GM12878 (cell line): ENCODE results near the gene ASAP3. TPM values are rescaled to one million over a fixed set of nuclear protein-coding genes. Genes with fewer than 3 reads are reported as not detected.

Source experiments
- ATAC-seq: fragments of 200-7000 bp; cut with Tn5 transposase; 3 replicates; pipeline ENCODE4 v1.9.1; 2020; ENCODE audit warnings: mild to moderate bottlenecking, moderate library complexity
- BruUV-seq: library from RNA; stranded (reverse); fragments of 400-500 nt; replicated peaks from 2 replicates; lab custom pipeline; 2021; lab: Mats Ljungman, UMichigan
- CTCF ChIA-PET: fragments of 300-600 bp; sonication (Branson Sonifier 250); formaldehyde crosslinking; extraction: SDS; loops from one replicate; lab custom pipeline; 2021; ENCODE audit warnings: inconsistent platforms; lab: Yijun Ruan, JAX
- POLR2A ChIA-PET: fragments of 350-600 bp; formaldehyde crosslinking; extraction: SDS; loops from one replicate; lab custom pipeline; 2021; ENCODE audit warnings: inconsistent platforms; lab: Charles Lee
- RAD21 ChIA-PET: fragments of 300-600 bp; sonication (Branson Sonifier 250); formaldehyde crosslinking; loops from one replicate; lab custom pipeline; 2023; ENCODE audit warnings: antibody characterized with exemption; ENCODE audit not compliant: unreplicated experiment; lab: Charles Lee
- SMC1A ChIA-PET: fragments of 300-600 bp; sonication (Branson Sonifier 250); formaldehyde crosslinking; loops from one replicate; lab custom pipeline; 2023; ENCODE audit not compliant: unreplicated experiment, uncharacterized antibody; lab: Charles Lee
- DNase-seq: peaks from one replicate; pipeline ENCODE4 v3.0.0-alpha.2; 2011; ENCODE audit warnings: low read depth, low spot score
- FAIRE-seq: peaks from 3 replicates; lab custom pipeline; 2011; peaks lifted over from hg19 to GRCh38; lab: Jason Lieb, UNC
- H2AFZ ChIP-seq: 2 replicates; pipeline ENCODE4 v1.6.0; 2011; ENCODE audit warnings: low read depth, low read length, control low read depth; ENCODE audit not compliant: control insufficient read depth
- H3K27ac ChIP-seq: 2 replicates; pipeline ENCODE4 v1.5.1; 2011; ENCODE audit warnings: control low read depth; ENCODE audit not compliant: control insufficient read depth, insufficient read depth
- H3K27me3 ChIP-seq, 2 experiments: replicated peaks in 1 of 2; 2 replicates each; pipeline versions ENCODE4 v1.6.0 to v1.6.1; 2011; ENCODE audit warnings: low read length in 1 of 2; ENCODE audit not compliant: control insufficient read depth in 2 of 2, insufficient read depth in 2 of 2
- H3K36me3 ChIP-seq, 2 experiments: 2 replicates each; pipeline ENCODE4 v1.5.1; 2011; ENCODE audit warnings: low read length in 1 of 2; ENCODE audit not compliant: control insufficient read depth in 2 of 2, insufficient read depth in 2 of 2
- H3K4me1 ChIP-seq: 2 replicates; pipeline ENCODE4 v1.6.1; 2011; ENCODE audit warnings: mild to moderate bottlenecking, low read length, moderate library complexity, mixed read lengths; ENCODE audit not compliant: control insufficient read depth, insufficient read depth
- H3K4me2 ChIP-seq: 2 replicates; pipeline ENCODE4 v1.6.0; 2011; ENCODE audit warnings: control low read depth; ENCODE audit not compliant: control insufficient read depth, insufficient read depth
- H3K4me3 ChIP-seq: fragments of 200-600 bp; sonication (generic); 2 replicates; pipeline ENCODE4 v1.5.1; 2016
- H3K79me2 ChIP-seq: 2 replicates; pipeline ENCODE4 v1.6.0; 2011; ENCODE audit warnings: low read length; ENCODE audit not compliant: control insufficient read depth, insufficient read depth
- H3K9ac ChIP-seq: 2 replicates; pipeline ENCODE4 v1.8.0; 2011; ENCODE audit warnings: low read length, control low read depth, mixed read lengths; ENCODE audit not compliant: control insufficient read depth, insufficient read depth
- H3K9me3 ChIP-seq: replicated peaks from 3 replicates; pipeline ENCODE4 v1.5.1; 2011; ENCODE audit warnings: mild to moderate bottlenecking, low read length; ENCODE audit not compliant: control insufficient read depth, insufficient read depth
- H4K20me1 ChIP-seq: 2 replicates; pipeline ENCODE4 v1.6.0; 2011; ENCODE audit not compliant: control insufficient read depth, insufficient read depth
- BCL11A ChIP-seq: IDR thresholded peaks from 2 replicates; pipeline ENCODE4 v1.6.1; 2011; ENCODE audit warnings: low read depth, low read length
- KLF5 ChIP-seq: fragments of 450-650 bp; IDR thresholded peaks from 2 replicates; pipeline ENCODE4 v1.6.1; 2014; ENCODE audit warnings: mild to moderate bottlenecking; ENCODE audit not compliant: partially characterized antibody
- POU2F2 ChIP-seq: IDR thresholded peaks from 3 replicates; pipeline ENCODE4 v1.6.1; 2011; ENCODE audit warnings: low read depth, mild to moderate bottlenecking, low read length, borderline replicate concordance
- STAT1 ChIP-seq: fragments of 450-650 bp; conservative IDR thresholded peaks from 2 replicates; pipeline ENCODE4 v1.6.1; 2014; ENCODE audit warnings: antibody characterized with exemption, mild to moderate bottlenecking
- YBX1 ChIP-seq: fragments of 450-650 bp; IDR thresholded peaks from 2 replicates; pipeline ENCODE4 v1.6.1; 2016; ENCODE audit warnings: antibody characterized with exemption
- ZNF622 ChIP-seq: fragments of 450-650 bp; IDR thresholded peaks from 2 replicates; pipeline ENCODE4 v1.6.1; 2017; ENCODE audit warnings: mild to moderate bottlenecking, inconsistent platforms
- WGBS: methylation state at CpG from one replicate; pipeline ENCODE4 v1.1.6; 2016; ENCODE audit warnings: low lambda C conversion rate; ENCODE audit not compliant: insufficient replicate concordance, insufficient coverage; ENCODE audit errors: missing lambda C conversion rate; 5-methylcytosine and 5-hydroxymethylcytosine counted together
- in situ Hi-C: fragments of 300-500 bp; cut with MboI; formaldehyde crosslinking; loops from 9 replicates; pipeline ENCODE4 v1.14.3; 2018; ENCODE audit warnings: mixed read lengths
- intact Hi-C: fragments of 100-400 bp; cut with micrococcal nuclease; formaldehyde crosslinking; loops from one replicate; pipeline ENCODE4 v1.14.2; 2022; ENCODE audit not compliant: unreplicated experiment
- polyA plus RNA-seq, 11 experiments: library from polyadenylated mRNA; depleted of rRNA in 4 of 11; unstranded in 6 of 11; stranded (reverse) in 5 of 11; fragments of >200 nt; fragmentation: Nextera tagmentation in 4 of 11; fragmentation: Illumina TruSeq in 1 of 11; extraction: Ambion mirVana in 4 of 11; extraction: Trizol in 1 of 11; gene quantifications; 1 replicate in 1 of 11; 2 replicates in 10 of 11; pipeline versions ENCODE4 v1.2.1 to v1.2.3, GENCODE V29; 2011 to 2016; ENCODE audit warnings: inconsistent platforms in 2 of 11, missing spikeins in 2 of 11, low read depth in 1 of 11
- total RNA-seq, 4 experiments: library from RNA; depleted of rRNA in 3 of 4; stranded (reverse); fragments of >200 nt in 3 of 4; fragmentation: Illumina TruSeq in 1 of 4; extraction: Trizol in 1 of 4; gene quantifications; 2 replicates each; pipeline versions ENCODE4 v1.2.1 to v1.2.3, GENCODE V29; 2013 to 2021
- TF ChIP-seq, protein P1 (sequence below): fragments of 450-650 bp; IDR thresholded peaks from 2 replicates; pipeline ENCODE4 v1.6.1; 2017; ENCODE audit warnings: mild to moderate bottlenecking, moderate library complexity

ASAP3 gene
- total and polyA plus RNA-seq, 10 of the 15 experiments (the other 5 are each of a cell fraction or from before 2014, with no cell fraction given) = 0.04 to 0.92 (median 0.34) TPM; not detected in 1

DNA sequence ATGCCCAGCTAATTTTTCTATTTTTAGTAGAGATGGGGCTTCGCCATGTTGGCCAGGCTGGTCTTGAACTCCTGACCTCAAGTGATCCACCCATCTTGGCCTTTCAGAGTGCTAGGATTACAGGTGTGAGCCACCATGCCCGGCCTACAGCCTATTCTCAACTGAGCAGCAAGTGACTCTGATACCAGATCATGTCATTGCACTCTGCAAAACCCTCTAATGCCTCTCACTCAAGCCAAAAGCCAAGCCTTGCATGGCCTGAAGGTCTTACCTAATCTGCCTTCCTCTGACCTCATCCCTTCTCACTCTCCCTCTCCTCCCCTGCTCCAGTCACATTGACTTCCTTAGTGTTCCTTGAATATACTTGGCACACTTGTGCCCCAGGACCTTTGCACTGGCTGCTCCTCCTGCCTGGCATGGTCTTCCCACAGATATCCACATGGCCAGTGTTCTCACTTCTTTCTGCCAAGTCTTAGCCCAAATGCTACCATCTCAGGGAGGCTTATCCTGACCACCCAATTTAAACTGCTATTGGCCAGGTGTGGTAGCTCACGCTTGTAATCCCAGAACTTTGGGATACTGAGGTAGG is 8.2 kb upstream of the ASAP3 start:
- Histone ChIP-seq H4K20me1 (no peaks in the 10 kb centered on the region), H3K79me2 (no peaks in the 10 kb centered on the region), H3K9ac (no peak overlapping the region)
- 54% methylated on average over 3 of the region's 3 CpGs for WGBS
- no peak for TF ChIP-seq STAT1
- no peak for TF ChIP-seq YBX1
- TF ChIP-seq, protein P1, sequence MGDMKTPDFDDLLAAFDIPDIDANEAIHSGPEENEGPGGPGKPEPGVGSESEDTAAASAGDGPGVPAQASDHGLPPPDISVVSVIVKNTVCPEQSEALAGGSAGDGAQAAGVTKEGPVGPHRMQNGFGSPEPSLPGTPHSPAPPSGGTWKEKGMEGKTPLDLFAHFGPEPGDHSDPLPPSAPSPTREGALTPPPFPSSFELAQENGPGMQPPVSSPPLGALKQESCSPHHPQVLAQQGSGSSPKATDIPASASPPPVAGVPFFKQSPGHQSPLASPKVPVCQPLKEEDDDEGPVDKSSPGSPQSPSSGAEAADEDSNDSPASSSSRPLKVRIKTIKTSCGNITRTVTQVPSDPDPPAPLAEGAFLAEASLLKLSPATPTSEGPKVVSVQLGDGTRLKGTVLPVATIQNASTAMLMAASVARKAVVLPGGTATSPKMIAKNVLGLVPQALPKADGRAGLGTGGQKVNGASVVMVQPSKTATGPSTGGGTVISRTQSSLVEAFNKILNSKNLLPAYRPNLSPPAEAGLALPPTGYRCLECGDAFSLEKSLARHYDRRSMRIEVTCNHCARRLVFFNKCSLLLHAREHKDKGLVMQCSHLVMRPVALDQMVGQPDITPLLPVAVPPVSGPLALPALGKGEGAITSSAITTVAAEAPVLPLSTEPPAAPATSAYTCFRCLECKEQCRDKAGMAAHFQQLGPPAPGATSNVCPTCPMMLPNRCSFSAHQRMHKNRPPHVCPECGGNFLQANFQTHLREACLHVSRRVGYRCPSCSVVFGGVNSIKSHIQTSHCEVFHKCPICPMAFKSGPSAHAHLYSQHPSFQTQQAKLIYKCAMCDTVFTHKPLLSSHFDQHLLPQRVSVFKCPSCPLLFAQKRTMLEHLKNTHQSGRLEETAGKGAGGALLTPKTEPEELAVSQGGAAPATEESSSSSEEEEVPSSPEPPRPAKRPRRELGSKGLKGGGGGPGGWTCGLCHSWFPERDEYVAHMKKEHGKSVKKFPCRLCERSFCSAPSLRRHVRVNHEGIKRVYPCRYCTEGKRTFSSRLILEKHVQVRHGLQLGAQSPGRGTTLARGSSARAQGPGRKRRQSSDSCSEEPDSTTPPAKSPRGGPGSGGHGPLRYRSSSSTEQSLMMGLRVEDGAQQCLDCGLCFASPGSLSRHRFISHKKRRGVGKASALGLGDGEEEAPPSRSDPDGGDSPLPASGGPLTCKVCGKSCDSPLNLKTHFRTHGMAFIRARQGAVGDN = no peak
- TF ChIP-seq BCL11A = no peak
- TF ChIP-seq KLF5 = no peak
- no peak for TF ChIP-seq ZNF622
- TF ChIP-seq POU2F2 = no peak
- TF ChIP-seq, all 136 proteins: peak for 0
- intact Hi-C loops = no loop called here
- H3K27ac ChIP-seq = no peak overlapping the region
- in situ Hi-C loops = no loop called here
- FAIRE-seq = no peak
- RAD21 ChIA-PET = no interaction called here
- DNase-seq = no peak
- SMC1A ChIA-PET = interaction anchor here (10.7 kb wide), 1 partner anchor 48 kb away, joined by 258 read pairs; no protein-coding TSS in a partner anchor
- POLR2A ChIA-PET = interaction anchor here (0.8 kb wide), 1 partner anchor 37 kb away, joined by 3 read pairs; no protein-coding TSS in a partner anchor
- no TSS peak for BruUV-seq
- H3K4me3 ChIP-seq = no peak overlapping the region
- no peak for ATAC-seq
- no peak overlapping the region for H2AFZ ChIP-seq
- H3K4me1 ChIP-seq = no peaks in the 10 kb centered on the region
- CTCF ChIA-PET = interaction anchor here (0.6 to 11.8 kb wide), 3 partner anchors 41 to 635 kb away, joined by 3 to 784 read pairs (median 9); partner anchors contain the start of gene E2F2
- no peak overlapping the region for H3K4me2 ChIP-seq
- H3K36me3 ChIP-seq = no peaks in the 10 kb centered on the region
- H3K9me3 ChIP-seq = no peaks in the 10 kb centered on the region
- no peaks in the 10 kb centered on the region for H3K27me3 ChIP-seq
